Endothelial cell of umbilical vein (primary cell): ENCODE measurements around the gene TP53AIP1. TPM values are rescaled to one million over a fixed set of nuclear protein-coding genes. Genes with fewer than 3 reads are reported as not detected.
A peak's percentile ranks its signal among the peaks of the same experiment; 100 is the strongest.

ENCODE experiments used
- BruUV-seq: library from RNA; stranded (reverse); fragments of 400-500 nt; replicated peaks from 2 replicates; lab custom pipeline; 2021; lab: Mats Ljungman, UMichigan
- CTCF ChIA-PET: fragments of 300-600, 350-600 bp; sonication (Branson Sonifier 250); formaldehyde crosslinking; loops from one replicate; lab custom pipeline; 2021; ENCODE audit warnings: antibody characterized with exemption, inconsistent platforms; lab: Charles Lee
- POLR2A ChIA-PET: fragments of 300-600, 350-600 bp; sonication (Branson Sonifier 250); formaldehyde crosslinking; loops from one replicate; lab custom pipeline; 2021; ENCODE audit warnings: antibody characterized with exemption, inconsistent platforms; lab: Charles Lee
- DNase-seq: peaks from one replicate; pipeline ENCODE4 v3.0.0-alpha.2; 2011; ENCODE audit warnings: low read depth, low spot score
- FAIRE-seq: peaks from 2 replicates; lab custom pipeline; 2011; peaks lifted over from hg19 to GRCh38; lab: Jason Lieb, UNC
- H2AFZ ChIP-seq: 2 replicates; pipeline ENCODE4 v1.6.0; 2012; ENCODE audit warnings: low read depth, low read length, control low read depth, inconsistent platforms
- H3K27ac ChIP-seq: 2 replicates; pipeline ENCODE4 v1.5.1; 2011; ENCODE audit warnings: low read depth, mild to moderate bottlenecking, control low read depth, low read length, moderate library complexity; ENCODE audit not compliant: insufficient read depth
- H3K27me3 ChIP-seq, 2 experiments: 2 replicates each; pipeline versions ENCODE4 v1.6.0 to v1.6.1; 2011; ENCODE audit warnings: low read length in 2 of 2, mixed read lengths in 1 of 2; ENCODE audit not compliant: control insufficient read depth in 2 of 2, insufficient read depth in 2 of 2
- H3K36me3 ChIP-seq, 2 experiments: 2 replicates in 1 of 2; 3 replicates in 1 of 2; pipeline ENCODE4 v1.5.1; 2011; ENCODE audit warnings: low read length in 2 of 2, mild to moderate bottlenecking in 1 of 2, moderate library complexity in 1 of 2; ENCODE audit not compliant: control insufficient read depth in 2 of 2, insufficient read depth in 2 of 2; ENCODE audit errors: extremely low read depth in 1 of 2
- H3K4me1 ChIP-seq: 3 replicates; pipeline ENCODE4 v1.5.1; 2011; ENCODE audit warnings: mild to moderate bottlenecking, low read length; ENCODE audit not compliant: control insufficient read depth, insufficient read depth; ENCODE audit errors: extremely low read depth
- H3K4me2 ChIP-seq: 2 replicates; pipeline ENCODE4 v1.6.1; 2011; ENCODE audit warnings: low read length, control low read depth, mixed read lengths; ENCODE audit not compliant: insufficient read depth
- H3K4me3 ChIP-seq, 3 experiments: fragments of 200-600 bp in 1 of 3; sonication (generic), shearing (Covaris generic) in 1 of 3; replicated peaks in 1 of 3; 2 replicates each; pipeline ENCODE4 v1.5.1; 2011 to 2016; ENCODE audit warnings: control low read depth in 3 of 3, low read length in 3 of 3, mild to moderate bottlenecking in 2 of 3, inconsistent platforms in 1 of 3, low read depth in 1 of 3, moderate library complexity in 1 of 3; ENCODE audit not compliant: insufficient read depth in 1 of 3
- H3K79me2 ChIP-seq: 2 replicates; pipeline ENCODE4 v1.6.0; 2012; ENCODE audit warnings: low read length, inconsistent platforms; ENCODE audit not compliant: control insufficient read depth, insufficient read depth
- H3K9ac ChIP-seq: replicated peaks from 2 replicates; pipeline ENCODE3; 2011; ENCODE audit warnings: low read length, control low read depth; ENCODE audit not compliant: insufficient read depth; ENCODE audit errors: extremely low read depth
- H3K9me1 ChIP-seq: replicated peaks from 3 replicates; pipeline ENCODE4 v1.6.0; 2011; ENCODE audit warnings: mild to moderate bottlenecking, low read length; ENCODE audit not compliant: control insufficient read depth, insufficient read depth; ENCODE audit errors: extremely low read depth
- H3K9me3 ChIP-seq: replicated peaks from 2 replicates; pipeline ENCODE4 v1.5.1; 2012; ENCODE audit warnings: low read length, inconsistent platforms; ENCODE audit not compliant: control insufficient read depth, insufficient read depth
- H4K20me1 ChIP-seq: replicated peaks from 2 replicates; pipeline ENCODE3; 2011; ENCODE audit warnings: mild to moderate bottlenecking, low read length; ENCODE audit not compliant: control insufficient read depth, insufficient read depth; ENCODE audit errors: extremely low read depth
- CTCF ChIP-seq, 2 donors: IDR thresholded peaks; 1 replicate in 1 of 2; 2 replicates in 1 of 2; pipeline ENCODE4 v1.5.1; 2011; ENCODE audit warnings: low read length in 2 of 2, mild to moderate bottlenecking in 2 of 2, moderate library complexity in 2 of 2, control low read depth in 1 of 2, inconsistent platforms in 1 of 2, low read depth in 1 of 2; ENCODE audit not compliant: insufficient read depth in 1 of 2; ENCODE audit errors: extremely low read depth in 1 of 2
- EZH2 ChIP-seq: IDR thresholded peaks from 2 replicates; pipeline ENCODE4 v1.6.1; 2012; ENCODE audit warnings: borderline replicate concordance, low read depth, mild to moderate bottlenecking, moderate library complexity, low read length, inconsistent platforms; ENCODE audit not compliant: severe bottlenecking
- FOS ChIP-seq: IDR thresholded peaks from 2 replicates; pipeline ENCODE4 v1.6.1; 2011; ENCODE audit warnings: mild to moderate bottlenecking, low read length, moderate library complexity, borderline replicate concordance; ENCODE audit not compliant: insufficient read depth
- GATA2 ChIP-seq: IDR thresholded peaks from 2 replicates; pipeline ENCODE4 v1.7.0; 2011; ENCODE audit warnings: low read depth, mild to moderate bottlenecking, moderate library complexity, mixed read lengths, low read length; ENCODE audit not compliant: insufficient read length, insufficient read depth
- JUN ChIP-seq: IDR thresholded peaks from 2 replicates; pipeline ENCODE4 v1.6.1; 2011; ENCODE audit warnings: borderline replicate concordance, low read depth; ENCODE audit not compliant: insufficient read length, insufficient read depth
- MAX ChIP-seq: IDR thresholded peaks from 2 replicates; pipeline ENCODE4 v1.6.1; 2011; ENCODE audit not compliant: insufficient read depth, insufficient read length
- MYC ChIP-seq: IDR thresholded peaks from one replicate; pipeline ENCODE4 v1.6.1; 2011; ENCODE audit warnings: mild to moderate bottlenecking, low read depth, low read length
- POLR2A ChIP-seq: IDR thresholded peaks from 2 replicates; pipeline ENCODE4 v1.6.1; 2012; ENCODE audit warnings: low read depth, mild to moderate bottlenecking, control low read depth, low read length
- POLR2AphosphoS5 ChIP-seq: IDR thresholded peaks from 2 replicates; pipeline ENCODE4 v1.6.1; 2012; ENCODE audit warnings: low read depth, mild to moderate bottlenecking, control low read depth, low read length, moderate library complexity; ENCODE audit not compliant: insufficient read depth
- dilution Hi-C: fragments of 300-500 bp; cut with MboI; formaldehyde crosslinking; loops from one replicate; pipeline ENCODE4 v1.15.0; 2019; ENCODE audit warnings: low sequenced_read_pairs; ENCODE audit not compliant: extremely low pct_ligation_motif_present
- intact Hi-C: fragments of 100-400 bp; cut with micrococcal nuclease; formaldehyde crosslinking; loops from one replicate; pipeline ENCODE4 v1.10.0; 2022
- polyA plus RNA-seq, 4 experiments: library from polyadenylated mRNA; depleted of rRNA in 3 of 4; stranded (reverse) in 3 of 4; unstranded in 1 of 4; fragments of >200 nt; gene quantifications; 2 replicates each; pipeline versions ENCODE4 v1.2.1 to v1.2.3, GENCODE V29; 2011 to 2012; ENCODE audit warnings: missing spikeins in 1 of 4
- total RNA-seq: library from RNA; stranded (reverse); gene quantifications from 2 replicates; pipeline ENCODE4 v1.2.3, GENCODE V29; 2021

The TP53AIP1 gene
- total and polyA plus RNA-seq, 2 donors (not counting 3 experiments of a cell fraction or from before 2014, with no cell fraction given) = not detected

- Histone ChIP-seq H3K27me3 (peaks cover 39 to 40% of the 10 kb centered on the region in 2 experiments), H3K9ac (no peak within 1 kb of the TSS), H3K4me3 (peak within 1 kb of the TSS in 2 of 3 experiments; percentile 38 to 52), H3K27ac (no peak within 1 kb of the TSS), H3K36me3 (no peaks in the 10 kb centered on the region), H3K79me2 (no peaks in the 10 kb centered on the region), H3K9me1 (no peaks in the 10 kb centered on the region), H2AFZ (peak within 1 kb of the TSS; percentile 50), H3K4me2 (peak within 1 kb of the TSS; percentile 71), H4K20me1 (no peaks in the 10 kb centered on the region), H3K4me1 (peaks cover 5% of the 10 kb centered on the region), H3K9me3 (no peaks in the 10 kb centered on the region)
- no peak for DNase-seq
- no TSS peak for BruUV-seq
- TF ChIP-seq GATA2 (no peak), EZH2 (peak; percentile 75)
- FAIRE-seq = no peak
- CTCF ChIA-PET = interaction anchor here (1.1 to 11.2 kb wide), 4 partner anchors 14 to 64 kb away, joined by 4 to 951 read pairs (median 24); no protein-coding TSS in a partner anchor
- dilution Hi-C loops (no loop called here), intact Hi-C loops (loop anchor here (1.0 kb wide), 1 partner anchor 16 kb away; no protein-coding TSS in a partner anchor)
- POLR2A ChIA-PET = no interaction called here
Measured at GRCh38 chr11:128890543-128891368, 51.9 kb downstream of the TP53AIP1 start, which contains the start of gene KCNJ5. KCNJ5 (plus strand) TSS chr11:128891356; CDS start chr11:128911274, 19,918 bp downstream.

GRCh38 chr11:128890216-128890542 is 52.5 kb downstream of the TP53AIP1 start:
- ChIA-PET POLR2A (no interaction called here), CTCF (interaction anchor here (1.3 to 11.2 kb wide), 3 partner anchors 15 to 65 kb away, joined by 4 to 951 read pairs (median 43); no protein-coding TSS in a partner anchor)
- no peaks in the 10 kb centered on the region for H3K79me2 ChIP-seq
- BruUV-seq = no TSS peak
- TF ChIP-seq MAX (no peak), GATA2 (no peak), CTCF (IDR thresholded peaks at IDR 0.05; ENCODE audit: extremely low read depth in 1 of 2, insufficient read depth in 1 of 2, low read depth in 1 of 2, low read length in 2 of 2) (no peak), MYC (no peak), JUN (no peak), FOS (no peak), EZH2 (no peak), POLR2AphosphoS5 (no peak), POLR2A (no peak)
- no peak overlapping the region for H3K4me3 ChIP-seq
- no peak overlapping the region for H3K9ac ChIP-seq
- no peaks in the 10 kb centered on the region for H4K20me1 ChIP-seq
- DNase-seq (no peak), FAIRE-seq (no peak)
- H3K9me1 ChIP-seq = no peaks in the 10 kb centered on the region
- no peaks in the 10 kb centered on the region for H3K9me3 ChIP-seq
- peak overlapping the region; percentile 71 for H3K4me2 ChIP-seq
- peaks cover 40 to 44% of the 10 kb centered on the region in 2 experiments for H3K27me3 ChIP-seq
- no peaks in the 10 kb centered on the region for H3K36me3 ChIP-seq
- H2AFZ ChIP-seq = peak overlapping the region; percentile 50
- H3K27ac ChIP-seq = no peak overlapping the region
- intact Hi-C loops = loop anchor here (1.0 kb wide), 1 partner anchor 16 kb away; no protein-coding TSS in a partner anchor
- dilution Hi-C loops = no loop called here
- H3K4me1 ChIP-seq = peaks cover 5% of the 10 kb centered on the region
